ENCODE results near the gene SNAP25.

The SNAP25 gene

GRCh38 chr20:10306440-10307358 lies 88.1 kb downstream of the SNAP25 start:
- no peak for ATAC-seq

GRCh38 chr20:10307359-10307735 lies 88.7 kb downstream of the SNAP25 start:
- no peak for ATAC-seq

- no peak for ATAC-seq
Measured at GRCh38 chr20:10308652-10309051, 90.0 kb downstream of the SNAP25 start.

- ATAC-seq: no peak
Measured at GRCh38 chr20:10309326-10309725, 90.7 kb downstream of the SNAP25 start.

- no peak for ATAC-seq
Measured at GRCh38 chr20:10312111-10312510, 93.5 kb downstream of the SNAP25 start.

- ATAC-seq: no peak
Measured at GRCh38 chr20:10313215-10313614, 94.6 kb downstream of the SNAP25 start.

- ATAC-seq: no peak
Measured at GRCh38 chr20:10313701-10314100, 95.1 kb downstream of the SNAP25 start.

- ATAC-seq: no peak
Measured at GRCh38 chr20:10314198-10314597, 95.6 kb downstream of the SNAP25 start.

GRCh38 chr20:10315138-10315537 lies 96.5 kb downstream of the SNAP25 start:
- no peak for ATAC-seq

- ATAC-seq: no peak
Measured at GRCh38 chr20:10316582-10316981, 98.0 kb downstream of the SNAP25 start.

GRCh38 chr20:10318291-10319024 lies 99.8 kb downstream of the SNAP25 start:
- ATAC-seq: no peak

GRCh38 chr20:10319855-10320254 lies 101.2 kb downstream of the SNAP25 start:
- no peak for ATAC-seq

GRCh38 chr20:10321138-10321717 lies 102.6 kb downstream of the SNAP25 start:
- ATAC-seq: no peak

- no peak for ATAC-seq
Measured at GRCh38 chr20:10322073-10323012, 103.7 kb downstream of the SNAP25 start.

GRCh38 chr20:10323729-10324128 lies 105.1 kb downstream of the SNAP25 start:
- no peak for ATAC-seq

GRCh38 chr20:10324198-10324847 lies 105.7 kb downstream of the SNAP25 start:
- no peak for ATAC-seq

GRCh38 chr20:10328897-10329255 lies 110.2 kb downstream of the SNAP25 start:
- ATAC-seq: no peak

- ATAC-seq: no peak
Measured at GRCh38 chr20:10329387-10330005, 110.9 kb downstream of the SNAP25 start.

GRCh38 chr20:10330071-10330470 lies 111.4 kb downstream of the SNAP25 start:
- no peak for ATAC-seq

- no peak for ATAC-seq
Measured at GRCh38 chr20:10332656-10333415, 114.2 kb downstream of the SNAP25 start.
